GM04503 (cell line): ENCODE measurements around the gene RTN4R.
"Not testable (repeated sequence)": the region's sequence is repeated elsewhere in the genome, so short reads cannot be mapped to it uniquely, and the experiment has no call there.

Source experiments
- DNase-seq: peaks from one replicate; pipeline ENCODE4 v3.0.0-alpha.2; 2012; ENCODE audit warnings: low read depth

The RTN4R gene

DNA sequence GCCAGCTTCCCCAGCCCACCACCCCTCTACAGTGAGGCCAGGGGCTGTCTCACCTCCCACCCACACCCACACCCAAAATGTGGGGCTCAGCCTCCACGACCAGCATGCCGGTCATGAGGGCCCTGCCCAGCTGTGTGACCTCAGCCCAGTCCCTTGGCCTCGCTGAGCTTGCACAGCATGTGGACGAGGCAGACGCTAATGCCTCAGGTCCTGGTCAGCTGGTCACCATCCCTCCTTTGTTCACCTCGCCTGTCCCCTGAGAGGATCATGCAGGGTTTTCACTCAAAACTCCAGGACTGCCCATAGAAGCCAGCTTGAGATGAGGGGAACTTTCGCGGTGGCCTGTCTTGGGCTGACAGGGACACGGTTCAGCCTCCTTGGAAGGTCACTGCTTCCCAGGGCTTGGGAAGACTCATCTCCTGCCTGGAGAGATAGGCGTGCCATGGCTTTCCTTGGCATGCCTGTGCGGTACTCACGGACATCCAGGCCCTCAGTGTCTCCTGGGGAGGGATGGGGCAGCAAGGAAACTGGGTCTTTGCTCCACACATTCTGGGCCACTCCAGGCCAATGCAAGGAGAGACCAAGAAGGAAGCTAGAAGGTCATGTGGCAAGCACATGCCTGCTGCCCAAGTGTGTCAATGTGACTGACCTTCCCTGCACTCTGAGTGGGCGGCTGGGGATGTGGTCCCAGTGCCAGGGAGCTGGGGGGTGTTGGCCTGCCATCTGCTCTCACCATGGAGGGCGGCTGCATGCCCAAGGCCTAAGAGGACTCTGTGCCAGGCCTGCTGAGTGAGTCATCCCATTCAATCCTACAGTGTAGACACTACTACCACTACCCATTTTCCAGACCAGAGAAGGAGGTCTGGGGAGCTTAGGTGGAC lies 3.2 kb upstream of the RTN4R start:
- DNase-seq: no peak

DNA sequence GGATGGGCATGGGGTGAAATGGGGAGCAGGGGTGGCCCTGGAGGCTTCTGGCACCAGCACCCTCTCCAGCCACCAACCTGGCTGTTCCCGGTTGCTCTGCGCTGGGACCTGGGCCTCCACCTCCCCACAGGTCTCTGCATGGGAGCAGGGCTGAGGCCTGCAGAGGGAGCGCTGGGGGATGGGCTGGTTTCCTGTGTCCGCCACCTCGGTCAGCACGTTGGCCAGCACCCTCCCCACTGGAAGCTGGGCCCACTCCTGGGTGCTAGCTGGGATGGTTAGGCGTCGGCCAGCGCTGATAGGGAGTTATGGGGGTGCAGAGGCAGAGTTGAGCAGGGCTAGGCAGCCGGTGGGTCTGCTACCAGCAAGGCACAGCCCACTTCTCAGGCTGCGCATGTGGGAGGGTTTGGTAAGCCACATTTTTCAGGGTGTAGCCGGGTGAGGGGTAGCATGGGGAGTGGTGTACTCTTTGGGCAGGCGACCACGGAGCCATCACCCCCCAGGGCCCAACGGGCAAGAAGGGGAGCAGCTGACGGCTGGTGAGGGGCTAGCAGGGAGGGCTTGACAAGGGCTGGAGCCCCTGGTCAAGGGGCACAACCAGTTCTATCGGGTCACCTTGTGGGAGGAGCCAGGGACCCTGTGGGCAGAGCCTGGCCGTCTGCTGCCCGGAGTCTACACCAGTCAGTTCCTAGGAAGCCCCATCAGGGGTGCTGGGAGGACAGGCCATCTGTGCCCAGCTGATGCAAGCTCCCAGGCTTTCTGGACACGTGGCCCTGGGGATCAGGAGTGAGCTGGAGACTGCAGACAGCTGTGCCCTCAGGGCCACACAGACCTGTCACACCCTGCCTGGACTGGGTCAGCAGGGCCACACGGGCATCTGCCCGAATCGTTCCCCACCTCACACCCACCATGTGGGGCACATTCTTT lies 2.3 kb upstream of the RTN4R start:
- not testable (repeated sequence) for DNase-seq

GRCh38 chr22:20269673-20270072 lies 1.6 kb upstream of the RTN4R start:
- not testable (repeated sequence) for DNase-seq

GRCh38 chr22:20269201-20269600 lies 1.1 kb upstream of the RTN4R start:
- not testable (repeated sequence) for DNase-seq

GRCh38 chr22:20267441-20268278 lies 458 bp downstream of the RTN4R start:
- no peak for DNase-seq

DNA sequence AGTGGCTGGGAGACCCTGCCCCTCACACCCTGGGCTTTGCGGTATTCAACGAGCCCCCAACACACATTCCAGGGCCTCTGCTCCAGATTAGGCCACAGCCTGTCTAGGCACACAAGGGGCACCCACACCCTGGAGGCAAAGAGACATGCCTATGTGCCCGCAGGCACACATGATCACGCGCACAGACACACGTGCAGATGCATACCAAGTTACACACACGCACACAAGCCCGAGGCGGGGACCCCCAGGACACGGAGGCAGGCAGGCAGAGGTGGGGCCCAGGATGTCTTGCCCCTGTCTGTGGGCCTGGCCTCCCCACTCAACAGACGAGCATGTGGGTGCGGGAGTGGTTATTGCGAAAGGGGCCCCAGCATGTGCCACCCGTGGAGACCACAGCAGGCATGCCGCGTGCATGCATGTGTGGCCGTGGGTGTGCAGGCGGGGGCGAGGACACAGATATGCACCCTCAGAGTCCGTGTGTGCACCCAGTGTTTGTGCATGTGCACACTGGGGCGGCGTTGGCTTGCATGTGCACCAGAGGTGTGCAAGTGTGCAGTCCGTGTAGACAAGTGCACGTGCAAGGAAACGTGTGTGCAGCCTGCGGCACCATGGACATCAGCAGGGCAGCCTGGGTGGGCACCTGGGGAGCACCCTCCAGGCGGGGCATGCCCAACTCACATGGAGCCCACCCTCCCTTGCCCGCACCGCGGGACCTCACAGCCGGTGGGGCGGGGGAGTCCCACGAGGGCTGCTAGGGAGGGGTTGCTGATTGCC lies 1.3 kb downstream of the RTN4R start:
- DNase-seq: not testable (repeated sequence)

DNA sequence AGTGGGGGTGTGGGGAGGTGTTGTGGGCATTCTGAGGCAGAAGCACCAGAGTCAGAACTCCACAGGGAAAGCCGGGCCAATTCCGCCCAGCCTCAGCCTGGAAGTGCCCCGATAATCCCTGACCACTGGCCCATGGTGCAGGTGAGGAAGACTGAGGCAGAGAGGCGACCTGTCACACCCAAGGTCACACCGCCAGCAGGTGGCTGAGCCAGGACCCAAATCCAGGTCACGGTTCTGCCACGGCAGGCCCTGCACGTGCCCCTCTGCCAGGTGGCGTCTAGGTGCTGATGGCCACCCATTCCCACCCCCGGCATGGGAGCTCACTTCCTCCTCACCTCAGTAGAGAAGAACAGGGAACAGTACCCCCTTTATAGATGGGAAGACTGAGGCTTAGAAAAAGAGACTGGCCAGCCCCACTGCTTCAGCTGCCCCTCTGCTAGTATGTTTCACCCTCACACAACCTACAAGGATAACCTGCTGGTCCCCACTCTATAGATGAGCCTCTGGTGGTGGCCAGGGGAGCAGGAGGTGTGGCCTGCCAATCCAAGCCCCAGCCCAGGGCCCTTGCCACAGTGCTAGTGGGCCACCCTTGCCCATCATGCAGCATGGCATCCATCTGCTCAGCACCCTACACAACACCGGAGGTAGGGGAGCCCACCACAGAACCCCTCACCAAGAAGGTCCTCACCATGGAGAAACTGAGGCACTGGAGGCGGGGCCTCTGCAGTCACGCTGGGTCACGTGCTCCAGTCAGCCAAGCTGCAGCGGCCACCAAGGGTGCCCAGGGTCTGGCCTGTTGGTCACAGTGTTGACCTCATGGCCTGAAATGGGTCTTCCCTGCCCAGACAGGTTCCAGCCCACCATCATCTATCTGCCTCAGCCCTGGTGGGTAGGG lies 2.1 kb downstream of the RTN4R start:
- DNase-seq: not testable (repeated sequence)

DNA sequence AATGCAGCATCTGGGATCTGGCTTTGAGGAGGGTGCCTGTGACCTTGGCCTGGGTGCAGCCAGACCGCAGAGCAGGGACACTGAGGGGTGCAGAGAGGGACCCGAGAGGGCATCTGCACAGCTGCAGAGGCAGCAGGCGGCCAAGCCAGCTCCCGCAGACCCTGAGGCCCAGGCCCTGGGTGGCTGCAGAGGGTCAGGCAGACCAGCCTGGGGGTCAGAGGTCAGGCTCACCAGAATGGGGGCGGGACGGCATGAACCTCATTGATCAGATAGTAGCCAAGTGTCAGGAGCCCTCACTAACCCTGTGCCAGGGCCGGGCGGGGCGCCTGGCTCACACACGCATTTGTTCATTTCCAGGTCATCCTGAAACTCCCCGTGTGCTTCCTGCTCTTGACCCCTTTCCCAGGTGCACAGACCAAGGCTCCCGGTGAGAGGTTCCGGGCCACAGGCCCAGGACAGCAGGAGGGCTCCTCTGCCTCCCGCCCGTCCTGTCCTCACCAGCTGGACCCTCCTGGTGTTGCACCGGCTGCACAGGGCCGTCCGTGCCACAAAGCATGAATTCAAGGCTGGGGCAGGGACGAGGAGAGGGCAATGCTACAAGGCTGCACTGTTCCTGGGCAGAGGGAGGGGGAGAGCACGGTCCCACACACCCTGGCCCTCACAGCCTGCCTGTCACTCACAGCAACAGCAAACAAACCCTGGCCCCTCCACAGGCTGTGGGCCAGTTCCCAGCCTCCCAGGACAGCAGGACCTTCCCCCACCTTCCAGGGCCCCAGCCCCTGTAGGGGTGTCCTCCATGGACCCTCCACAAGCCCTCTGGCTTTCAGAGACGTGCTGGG lies 3.3 kb downstream of the RTN4R start:
- DNase-seq: no peak

DNA sequence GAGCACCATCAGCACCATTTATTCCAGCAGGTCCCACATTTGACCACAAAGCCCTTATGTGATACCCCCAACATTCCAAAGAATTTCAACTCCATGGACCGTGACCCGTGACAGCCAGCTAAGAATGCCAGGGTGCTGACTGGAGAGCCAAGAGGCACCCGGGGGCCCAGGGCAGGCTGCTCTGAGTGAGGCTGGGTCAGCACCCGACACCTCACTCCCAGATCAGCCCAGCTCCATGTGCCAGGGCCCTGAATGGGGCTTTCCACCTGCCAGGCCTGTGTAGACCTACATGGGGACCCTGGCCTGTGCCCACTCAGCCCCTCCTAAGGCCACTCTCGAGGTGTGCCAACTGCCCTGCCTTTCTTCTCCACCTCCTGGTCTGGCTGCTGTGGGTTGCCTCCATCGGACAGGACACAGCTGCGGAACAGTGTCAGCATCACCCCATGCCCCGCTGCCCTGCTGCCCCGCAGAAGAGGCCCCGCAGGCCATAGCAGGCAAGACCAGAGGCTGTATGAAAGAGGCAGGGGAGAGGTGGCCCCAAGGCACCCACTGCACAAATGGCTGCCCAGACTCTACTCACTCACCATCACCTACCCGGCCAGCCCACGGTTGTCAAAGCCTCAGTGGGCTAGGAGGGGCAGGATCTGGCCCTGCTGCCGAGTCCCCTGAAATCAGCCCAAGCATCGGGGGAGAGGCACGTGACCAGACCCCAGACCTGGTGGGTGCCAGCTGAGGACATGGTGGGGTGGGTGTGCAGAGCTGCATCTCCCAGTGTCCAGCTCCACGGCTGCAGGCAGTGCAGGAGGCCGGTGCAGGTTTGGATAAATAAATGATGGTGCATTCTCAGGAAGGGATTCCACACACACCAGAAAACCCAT lies 4.5 kb downstream of the RTN4R start:
- DNase-seq: not testable (repeated sequence)

GRCh38 chr22:20262582-20263147 lies 5.5 kb downstream of the RTN4R start:
- no peak for DNase-seq

DNA sequence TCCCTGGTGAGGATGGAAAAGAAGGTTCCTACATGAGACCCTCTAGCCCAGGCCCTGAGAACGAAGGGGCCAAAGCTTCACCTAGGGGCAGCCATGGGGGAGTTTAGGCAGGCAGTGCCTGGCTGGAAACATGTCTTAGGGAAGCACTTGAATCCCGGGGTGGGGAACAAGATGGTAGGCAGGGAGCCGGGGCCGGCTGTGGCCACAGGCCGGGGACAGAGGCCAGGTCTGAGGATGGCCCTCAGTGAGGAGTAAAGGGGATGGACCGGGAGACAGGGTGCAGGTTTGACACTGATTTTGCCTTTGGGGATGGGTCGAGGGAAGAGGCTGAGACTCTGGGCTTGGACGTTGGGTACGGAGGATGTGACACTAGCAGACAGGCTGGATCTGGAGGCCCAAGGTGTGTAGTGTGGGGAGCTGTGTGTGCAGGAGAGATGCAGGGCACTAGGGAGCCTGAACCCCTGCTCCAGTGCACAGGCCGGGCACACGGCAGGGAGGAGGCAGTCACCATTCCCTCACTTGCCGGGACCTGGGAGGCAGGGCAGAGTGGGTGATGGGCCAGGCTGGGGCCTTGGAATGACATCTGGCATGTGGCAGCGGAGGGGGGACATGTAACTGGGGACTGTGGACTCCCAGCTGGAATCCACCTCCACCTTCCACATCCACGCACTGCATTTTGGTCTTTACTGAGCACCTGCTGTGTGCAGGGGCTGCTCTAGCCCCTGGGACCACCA lies 6.1 kb downstream of the RTN4R start:
- no peak for DNase-seq

DNA sequence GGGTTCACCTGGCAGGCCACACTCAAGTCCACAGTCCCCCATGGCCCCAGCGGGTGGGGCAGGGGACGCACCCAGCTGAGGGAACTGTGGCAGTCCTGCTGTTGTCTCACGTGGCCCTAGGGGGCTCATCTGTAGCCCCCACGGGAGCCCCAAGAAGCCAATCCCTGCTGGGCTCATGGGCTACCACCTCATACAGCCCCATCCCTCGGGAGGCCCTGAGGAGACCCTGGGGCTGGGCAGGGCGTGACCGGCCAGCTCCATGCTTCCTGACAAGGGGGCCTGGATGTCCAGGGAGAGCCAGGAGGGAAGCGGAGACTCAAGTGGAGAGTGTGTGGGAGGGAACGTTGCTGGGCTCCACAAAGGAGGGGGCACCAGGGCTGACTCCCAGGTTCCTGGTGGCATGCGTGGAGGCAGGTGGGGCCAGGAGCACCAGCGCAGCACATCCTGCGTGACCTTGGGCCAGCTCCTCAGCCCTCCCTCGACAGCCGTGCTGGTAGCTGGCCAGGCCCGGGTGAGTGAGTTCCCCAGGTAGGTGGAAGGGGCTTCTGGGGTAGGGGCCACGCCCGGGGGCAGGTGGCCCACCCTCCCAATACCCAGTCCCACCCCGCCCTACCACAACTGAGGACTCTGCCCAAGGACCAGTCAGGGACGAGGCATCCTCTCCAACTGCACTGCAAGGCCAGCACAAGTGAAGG lies 7.9 kb downstream of the RTN4R start:
- DNase-seq: no peak

- no peak for DNase-seq
These were observed 8.8 kb downstream of the RTN4R start for GRCh38 chr22:20259327-20259688.

DNA sequence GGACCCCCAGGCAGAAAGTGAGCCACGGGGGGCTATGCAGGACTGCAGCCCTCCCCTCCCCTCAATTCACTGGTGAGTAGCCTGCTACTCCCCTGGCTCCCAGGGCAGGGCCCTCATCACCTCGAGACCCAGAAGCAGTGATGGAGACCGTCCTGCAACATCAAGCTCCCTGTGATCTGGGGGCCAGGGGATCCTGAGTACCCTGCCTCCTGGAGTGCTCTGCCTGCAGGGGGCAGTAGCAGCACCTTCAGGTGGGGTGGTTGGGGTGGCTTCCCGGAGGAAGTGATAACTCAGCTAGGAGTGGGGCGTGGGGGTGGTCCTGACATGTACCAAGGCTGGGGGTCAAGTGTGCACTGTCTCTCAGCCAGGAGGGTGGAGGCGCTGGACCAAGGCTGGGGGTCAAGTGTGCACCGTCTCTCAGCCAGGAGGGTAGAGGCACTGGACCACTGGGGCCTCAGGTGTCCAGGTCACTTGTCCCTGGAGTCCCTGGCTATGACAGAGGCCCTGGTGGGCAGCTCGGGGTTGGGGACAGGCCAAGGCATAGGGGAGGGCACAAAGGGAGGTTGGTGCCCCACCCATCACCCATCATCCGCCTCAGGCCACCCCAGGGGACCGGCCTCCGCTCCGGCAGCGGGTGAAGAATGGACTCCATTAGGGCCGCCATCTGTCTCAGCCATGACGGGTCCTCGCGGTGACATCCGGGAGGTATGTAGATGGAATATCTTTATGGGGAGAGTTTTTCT lies 9.4 kb downstream of the RTN4R start:
- DNase-seq: no peak

- DNase-seq: no peak
These were observed 10.2 kb downstream of the RTN4R start for GRCh38 chr22:20258021-20258299.
